Upper lobe of right lung (tissue), 1 donor: ENCODE data around the gene CENPT. TPM values are rescaled to one million over a fixed set of nuclear protein-coding genes. Genes with fewer than 3 reads are reported as not detected.
"Not testable (repeated sequence)": the region's sequence is repeated elsewhere in the genome, so short reads cannot be mapped to it uniquely, and the experiment has no call there.

Source experiments
- ATAC-seq: fragments of 200-7000 bp; cut with Tn5 transposase; one replicate; pipeline ENCODE4 v1.9.1; 2020; ENCODE audit warnings: mild to moderate bottlenecking, moderate library complexity
- DNase-seq: peaks from one replicate; pipeline ENCODE4 v3.0.0-alpha.2; 2020
- H3K27ac ChIP-seq: fragments of 200-600 bp; one replicate; pipeline ENCODE4 v1.8.0; 2022
- H3K27me3 ChIP-seq: fragments of 200-600 bp; one replicate; pipeline ENCODE4 v1.8.0; 2022; ENCODE audit warnings: mild to moderate bottlenecking
- H3K36me3 ChIP-seq: fragments of 200-600 bp; one replicate; pipeline ENCODE4 v1.8.0; 2022
- H3K4me1 ChIP-seq: fragments of 200-600 bp; one replicate; pipeline ENCODE4 v1.8.0; 2022
- H3K4me3 ChIP-seq: fragments of 200-600 bp; one replicate; pipeline ENCODE4 v1.8.0; 2022; ENCODE audit warnings: mild to moderate bottlenecking
- H3K9me3 ChIP-seq: fragments of 200-600 bp; one replicate; pipeline ENCODE4 v1.8.0; 2022
- CTCF ChIP-seq: fragments of 200-600 bp; IDR thresholded peaks from one replicate; pipeline ENCODE4 v1.8.0; 2022; ENCODE audit warnings: antibody characterized with exemption
- intact Hi-C: fragments of 100-400 bp; cut with DNase I; formaldehyde crosslinking; loops from one replicate; pipeline ENCODE4 v1.11.0; 2022
- total RNA-seq: library from RNA; stranded (reverse); fragmentation: NEBNext Ultra II Directional; extraction: Animal tissue kit (Norgen Biotek cat#: 25700); gene quantifications from one replicate; pipeline ENCODE4 v1.2.1, GENCODE V29; 2021
- donor health status: DM: no; HTN: yes; CAD: no; lungs with severe emphysema.

CENPT gene
- total RNA-seq, 1 donor from 2014 or later: 30.0 TPM

GRCh38 chr16:67869653-67870052 is 22.2 kb upstream of the CENPT start:
- ATAC-seq: no peak
- no peak for DNase-seq
- Histone ChIP-seq H3K27ac (no peak overlapping the region), H3K4me3 (no peak overlapping the region), H3K27me3 (no peaks in the 10 kb centered on the region), H3K4me1 (peaks cover 14% of the 10 kb centered on the region), H3K36me3 (peaks cover 63% of the 10 kb centered on the region), H3K9me3 (no peaks in the 10 kb centered on the region)
- TF ChIP-seq CTCF: no peak
- intact Hi-C loops: no loop called here

- Histone ChIP-seq H3K9me3 (no peaks in the 10 kb centered on the region), H3K27ac (no peak overlapping the region), H3K4me1 (peaks cover 10% of the 10 kb centered on the region), H3K36me3 (peaks cover 63% of the 10 kb centered on the region), H3K4me3 (no peak overlapping the region), H3K27me3 (no peaks in the 10 kb centered on the region)
- intact Hi-C loops: no loop called here
- no peak for DNase-seq
- no peak for ATAC-seq
- no peak for TF ChIP-seq CTCF
These were observed 20.8 kb upstream of the CENPT start for GRCh38 chr16:67868290-67868689.

GRCh38 chr16:67865318-67865717 is 17.8 kb upstream of the CENPT start:
- Histone ChIP-seq H3K4me3 (no peak overlapping the region), H3K27ac (no peak overlapping the region), H3K4me1 (peaks cover 5% of the 10 kb centered on the region), H3K9me3 (no peaks in the 10 kb centered on the region), H3K36me3 (peaks cover 61% of the 10 kb centered on the region), H3K27me3 (no peaks in the 10 kb centered on the region)
- DNase-seq (no peak), ATAC-seq (peak; percentile 73)
- intact Hi-C loops: no loop called here
- TF ChIP-seq CTCF: peak; percentile 34

- H3K4me3 ChIP-seq: no peak overlapping the region
- H3K4me1 ChIP-seq: peaks cover 5% of the 10 kb centered on the region
- no peak for TF ChIP-seq CTCF
- no peak for DNase-seq
- peaks cover 54% of the 10 kb centered on the region for H3K36me3 ChIP-seq
- H3K27ac ChIP-seq: no peak overlapping the region
- H3K27me3 ChIP-seq: no peaks in the 10 kb centered on the region
- intact Hi-C loops: no loop called here
- no peaks in the 10 kb centered on the region for H3K9me3 ChIP-seq
- ATAC-seq: no peak
These were observed 17.1 kb upstream of the CENPT start for GRCh38 chr16:67864594-67864993.

GRCh38 chr16:67864044-67864443 is 16.6 kb upstream of the CENPT start:
- DNase-seq, H3K9me3 ChIP-seq, ATAC-seq, H3K27me3 ChIP-seq, H3K4me1 ChIP-seq, intact Hi-C loops, H3K27ac ChIP-seq, H3K4me3 ChIP-seq: not testable (repeated sequence)
- H3K36me3 ChIP-seq: peaks cover 50% of the 10 kb centered on the region

GRCh38 chr16:67862623-67863583 is 15.4 kb upstream of the CENPT start:
- Histone ChIP-seq H3K4me3 (no peak overlapping the region), H3K9me3 (no peaks in the 10 kb centered on the region), H3K4me1 (peaks cover 10% of the 10 kb centered on the region), H3K36me3 (peaks cover 40% of the 10 kb centered on the region), H3K27ac (no peak overlapping the region), H3K27me3 (no peaks in the 10 kb centered on the region)
- no peak for DNase-seq
- intact Hi-C loops: no loop called here
- peak; percentile 3 for ATAC-seq
- no peak for TF ChIP-seq CTCF
